Ishikawa (cell line): Measurements from ENCODE around the gene NMUR1.

Source experiments
- EP300 ChIP-seq: IDR thresholded peaks from 2 replicates; pipeline ENCODE4 v1.6.1; 2012; ENCODE audit warnings: borderline replicate concordance
- RAD21 ChIP-seq: IDR thresholded peaks from 2 replicates; pipeline ENCODE4 v1.6.1; 2012; ENCODE audit warnings: low read depth
- YY1 ChIP-seq: IDR thresholded peaks from 2 replicates; pipeline ENCODE4 v1.6.1; 2012; ENCODE audit warnings: low read depth
- TF ChIP-seq, protein P1 (sequence below): IDR thresholded peaks from 2 replicates; pipeline ENCODE4 v1.6.1; 2012

DNA sequence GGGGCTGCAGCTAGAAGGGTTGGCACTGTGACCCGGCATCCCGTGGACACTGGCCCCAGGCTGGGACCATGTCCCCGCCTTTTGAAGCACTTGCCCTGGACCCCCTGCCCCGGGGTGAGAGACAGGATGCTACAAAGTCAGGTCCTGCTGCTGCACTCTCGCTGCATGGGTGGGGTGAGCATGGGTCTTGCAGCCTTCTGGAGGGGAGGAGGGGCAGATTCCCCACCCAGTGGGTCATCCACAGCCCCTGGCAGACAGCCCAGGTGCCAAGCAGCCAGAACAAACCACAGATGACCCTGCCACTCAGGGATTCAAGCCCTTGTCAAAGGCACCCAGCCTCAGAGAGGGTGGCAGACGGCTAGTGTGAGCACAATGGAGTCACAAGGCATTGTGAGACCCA is 5.7 kb upstream of the NMUR1 start:
- TF ChIP-seq EP300 (no peak), RAD21 (no peak), YY1 (no peak)
- TF ChIP-seq, protein P1, sequence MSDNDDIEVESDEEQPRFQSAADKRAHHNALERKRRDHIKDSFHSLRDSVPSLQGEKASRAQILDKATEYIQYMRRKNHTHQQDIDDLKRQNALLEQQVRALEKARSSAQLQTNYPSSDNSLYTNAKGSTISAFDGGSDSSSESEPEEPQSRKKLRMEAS = no peak
